T-helper 17 cell (primary cell): Measurements from ENCODE around the gene SUSD3. TPM values are rescaled to one million over a fixed set of nuclear protein-coding genes. Genes with fewer than 3 reads are reported as not detected.

Experiments
- ATAC-seq: fragments of 150-1000 bp; cut with Tn5 transposase; 2 replicates; pipeline ENCODE4 v1.10.0; 2021; ENCODE audit warnings: mild to moderate bottlenecking, moderate library complexity
- DNase-seq, 3 donors: peaks; one replicate each; pipeline versions ENCODE4 v3.0.0 to v3.0.0-alpha.2; 2020 to 2021
- H3K9me3 ChIP-seq: one replicate; pipeline ENCODE4 v1.7.0; 2013; ENCODE audit warnings: low read length, mild to moderate bottlenecking; ENCODE audit not compliant: control insufficient read depth, poor library complexity, severe bottlenecking
- H3K27ac Mint-ChIP-seq: one replicate; pipeline ENCODE4 v1.8.0; 2022; ENCODE audit warnings: mild to moderate bottlenecking, moderate library complexity, mixed read lengths
- H3K27me3 Mint-ChIP-seq: one replicate; pipeline ENCODE4 v1.8.0; 2022; ENCODE audit warnings: mixed read lengths
- H3K36me3 Mint-ChIP-seq: one replicate; pipeline ENCODE4 v1.8.0; 2022; ENCODE audit warnings: low read depth, mixed read lengths
- H3K4me1 Mint-ChIP-seq: one replicate; pipeline ENCODE4 v1.8.0; 2022; ENCODE audit warnings: mild to moderate bottlenecking, mixed read lengths
- H3K4me3 Mint-ChIP-seq: one replicate; pipeline ENCODE4 v1.8.0; 2022; ENCODE audit warnings: mild to moderate bottlenecking, moderate library complexity, mixed read lengths
- total RNA-seq, 4 donors: library from RNA in 2 of 4; stranded (reverse) in 2 of 4; gene quantifications; one replicate each; pipeline ENCODE4 v1.2.3 and lab custom pipeline; 2022 to 2026

SUSD3 gene
- total RNA-seq, 2 donors from 2014 or later, result 47.2 to 62.3 TPM

DNA sequence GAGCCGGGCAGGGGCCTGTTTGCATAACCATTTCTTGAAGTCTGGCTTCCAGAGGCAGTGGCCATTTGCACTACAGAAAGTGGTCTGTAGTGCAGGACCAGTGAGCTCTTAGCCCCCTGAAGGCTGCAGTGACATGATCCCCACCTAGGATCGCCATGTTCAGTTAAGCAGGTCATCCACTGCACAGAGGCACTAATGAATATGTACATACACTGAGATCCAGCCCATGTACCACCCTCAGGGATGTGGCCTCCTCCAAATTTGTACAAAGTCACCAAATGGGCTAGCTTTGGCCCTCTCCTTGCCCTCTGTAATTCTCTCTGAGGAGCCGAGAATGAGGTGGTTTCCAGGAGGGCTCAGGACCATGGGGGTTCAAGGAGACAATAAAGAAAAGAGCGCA is 8.3 kb upstream of the SUSD3 start:
- no peaks in the 10 kb centered on the region for H3K27me3 Mint-ChIP-seq
- H3K4me3 Mint-ChIP-seq, result no peak overlapping the region
- H3K36me3 Mint-ChIP-seq, result no peaks in the 10 kb centered on the region
- H3K9me3 ChIP-seq, result no peaks in the 10 kb centered on the region
- H3K4me1 Mint-ChIP-seq, result peaks cover 20% of the 10 kb centered on the region
- H3K27ac Mint-ChIP-seq, result no peak overlapping the region
- ATAC-seq (no peak), DNase-seq (no peak)

DNA sequence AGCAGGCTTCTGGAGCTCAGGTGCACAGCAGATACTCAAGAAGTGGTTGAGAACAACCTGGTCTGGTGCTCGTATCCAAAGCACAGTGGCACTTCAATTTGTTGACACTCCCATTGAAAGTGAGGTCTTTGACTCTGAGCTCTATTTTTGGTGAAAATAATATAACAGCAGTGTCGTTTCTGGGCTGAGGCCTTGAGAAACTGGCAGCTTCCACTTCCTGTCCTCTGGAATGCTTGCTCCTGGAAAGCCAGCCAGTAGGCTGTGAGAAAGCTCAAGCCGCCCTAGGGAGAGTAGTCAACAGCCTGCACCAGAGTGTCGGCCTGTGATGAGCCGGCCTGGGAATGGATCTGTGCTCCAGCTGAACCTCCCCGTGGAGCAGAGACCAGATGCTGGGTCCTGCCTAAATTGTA is 6.8 kb upstream of the SUSD3 start:
- Mint-ChIP-seq H3K4me3 (no peak overlapping the region), H3K36me3 (no peaks in the 10 kb centered on the region), H3K27me3 (no peaks in the 10 kb centered on the region), H3K4me1 (peaks cover 22% of the 10 kb centered on the region), H3K27ac (no peak overlapping the region)
- H3K9me3 ChIP-seq, result no peaks in the 10 kb centered on the region
- ATAC-seq, result no peak
- DNase-seq, result no peak

DNA sequence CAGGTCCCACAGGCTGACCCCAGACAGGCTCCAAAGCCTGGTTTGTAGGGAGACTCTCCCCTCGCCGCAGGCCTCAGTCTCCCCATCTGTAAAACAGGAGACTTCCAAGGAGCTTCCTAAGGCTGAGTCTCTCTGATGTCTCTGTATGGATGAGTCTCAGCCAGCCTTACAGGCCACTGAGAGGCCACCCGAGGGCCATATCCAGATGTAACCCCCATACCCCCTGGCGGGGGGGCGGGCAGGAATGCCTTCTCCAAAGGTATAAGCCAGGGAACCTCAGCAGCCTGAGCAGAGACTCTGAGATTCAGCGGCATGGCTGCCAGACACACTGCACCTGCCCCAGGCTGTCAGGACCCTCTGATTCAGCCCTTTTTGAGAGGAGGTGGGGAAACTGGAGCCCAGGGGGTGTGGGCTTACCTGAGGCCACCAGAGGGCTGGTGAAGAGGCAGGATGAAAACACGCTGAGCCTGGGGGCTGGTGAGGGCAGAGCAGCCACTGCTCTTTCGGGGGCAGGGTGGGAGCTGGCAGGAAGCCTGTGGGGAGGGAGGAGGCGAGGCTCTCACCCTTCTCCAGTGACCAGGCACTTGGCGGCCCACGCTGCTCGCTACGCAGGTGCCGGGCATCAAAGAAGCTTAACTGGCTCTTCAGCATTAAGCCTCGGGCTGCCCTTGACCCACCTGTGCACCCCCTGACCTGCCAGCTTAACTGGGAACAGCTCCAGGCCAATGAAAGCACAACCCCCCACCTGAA is 5.5 kb upstream of the SUSD3 start:
- no peak overlapping the region for H3K4me3 Mint-ChIP-seq
- H3K4me1 Mint-ChIP-seq, result peaks cover 21% of the 10 kb centered on the region
- DNase-seq, result no peak
- no peaks in the 10 kb centered on the region for H3K27me3 Mint-ChIP-seq
- no peaks in the 10 kb centered on the region for H3K36me3 Mint-ChIP-seq
- no peak for ATAC-seq
- H3K9me3 ChIP-seq, result no peaks in the 10 kb centered on the region
- H3K27ac Mint-ChIP-seq, result no peak overlapping the region

DNA sequence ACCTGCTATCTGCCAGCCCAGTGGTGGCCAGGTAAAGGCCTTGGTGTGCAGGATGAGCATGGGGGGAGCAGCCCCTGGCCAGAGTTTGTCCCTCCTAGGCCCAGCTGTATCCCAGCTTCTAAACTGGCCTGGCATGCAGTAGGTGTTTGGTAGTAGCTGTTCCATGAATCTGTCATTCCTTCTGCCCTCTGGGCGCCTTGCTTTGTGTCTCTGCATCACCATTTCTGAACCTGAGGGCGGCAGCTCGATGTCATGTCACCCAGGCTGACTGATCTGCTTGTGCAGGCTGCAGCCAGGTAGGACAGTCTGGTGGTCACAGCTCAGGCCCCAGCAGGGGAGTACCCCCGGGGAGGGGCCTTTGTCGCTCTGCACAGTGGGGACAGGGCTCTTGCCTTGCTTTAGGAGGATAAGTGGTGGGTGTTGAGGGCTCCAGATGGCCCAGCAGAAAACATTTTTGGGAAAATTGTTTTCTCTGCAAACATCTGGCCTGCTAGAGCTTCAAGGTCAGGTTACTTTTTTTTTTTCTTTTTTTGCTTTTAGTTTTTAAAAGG is 4.6 kb upstream of the SUSD3 start:
- no peak for DNase-seq
- no peak for ATAC-seq
- Mint-ChIP-seq H3K4me3 (no peak overlapping the region), H3K36me3 (no peaks in the 10 kb centered on the region), H3K4me1 (peaks cover 17% of the 10 kb centered on the region), H3K27me3 (no peaks in the 10 kb centered on the region), H3K27ac (no peak overlapping the region)
- no peaks in the 10 kb centered on the region for H3K9me3 ChIP-seq

DNA sequence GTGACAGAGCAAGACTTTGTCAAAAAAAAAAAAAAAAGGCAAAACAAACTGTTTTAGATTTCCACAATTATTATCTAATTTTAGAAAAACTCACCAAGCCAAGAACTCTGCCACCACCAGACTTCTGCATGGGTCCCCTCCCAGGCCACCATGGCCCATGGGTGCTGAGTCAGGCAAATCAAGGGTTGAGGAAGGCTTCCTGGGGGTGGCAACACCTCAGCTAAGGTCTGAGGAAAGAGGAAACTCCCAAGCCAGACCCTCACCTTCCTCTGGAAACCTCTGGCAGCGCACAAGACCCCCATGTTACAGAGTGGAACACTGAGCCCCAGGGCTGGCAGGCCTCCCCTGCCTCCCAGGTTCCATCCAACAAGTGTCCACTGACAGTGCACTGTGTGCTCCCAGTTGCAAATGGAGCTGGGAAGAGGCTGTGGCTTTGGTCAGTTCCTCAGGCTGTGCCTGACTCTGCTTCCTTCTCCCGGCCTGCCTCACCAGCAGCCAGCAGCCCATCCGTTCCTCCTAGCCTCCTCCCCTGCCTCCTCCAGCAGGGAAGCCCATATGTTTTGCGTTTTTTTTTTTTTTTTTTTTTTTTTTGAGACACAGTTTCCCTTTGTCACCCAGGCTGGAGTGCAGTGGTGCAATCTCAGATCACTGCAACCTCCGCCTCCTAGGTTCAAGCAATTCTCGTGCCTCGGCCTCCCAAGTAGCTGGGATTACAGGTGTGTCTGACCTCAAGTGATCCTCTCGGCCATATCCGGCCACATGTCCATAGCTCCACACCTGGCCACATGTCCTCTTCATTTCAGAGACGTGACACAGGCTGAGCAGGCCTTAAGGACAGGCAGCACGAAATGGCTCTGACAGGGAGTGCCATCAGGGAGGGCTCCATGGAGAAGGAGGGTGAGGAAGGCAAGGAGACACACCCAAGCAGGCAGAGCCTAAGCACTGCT is 3.5 kb upstream of the SUSD3 start:
- H3K27me3 Mint-ChIP-seq, result no peaks in the 10 kb centered on the region
- peaks cover 22% of the 10 kb centered on the region for H3K4me1 Mint-ChIP-seq
- H3K36me3 Mint-ChIP-seq, result no peaks in the 10 kb centered on the region
- DNase-seq (no peak), ATAC-seq (no peak)
- peak overlapping the region; percentile 37 for H3K27ac Mint-ChIP-seq
- no peak overlapping the region for H3K4me3 Mint-ChIP-seq
- H3K9me3 ChIP-seq, result no peaks in the 10 kb centered on the region

DNA sequence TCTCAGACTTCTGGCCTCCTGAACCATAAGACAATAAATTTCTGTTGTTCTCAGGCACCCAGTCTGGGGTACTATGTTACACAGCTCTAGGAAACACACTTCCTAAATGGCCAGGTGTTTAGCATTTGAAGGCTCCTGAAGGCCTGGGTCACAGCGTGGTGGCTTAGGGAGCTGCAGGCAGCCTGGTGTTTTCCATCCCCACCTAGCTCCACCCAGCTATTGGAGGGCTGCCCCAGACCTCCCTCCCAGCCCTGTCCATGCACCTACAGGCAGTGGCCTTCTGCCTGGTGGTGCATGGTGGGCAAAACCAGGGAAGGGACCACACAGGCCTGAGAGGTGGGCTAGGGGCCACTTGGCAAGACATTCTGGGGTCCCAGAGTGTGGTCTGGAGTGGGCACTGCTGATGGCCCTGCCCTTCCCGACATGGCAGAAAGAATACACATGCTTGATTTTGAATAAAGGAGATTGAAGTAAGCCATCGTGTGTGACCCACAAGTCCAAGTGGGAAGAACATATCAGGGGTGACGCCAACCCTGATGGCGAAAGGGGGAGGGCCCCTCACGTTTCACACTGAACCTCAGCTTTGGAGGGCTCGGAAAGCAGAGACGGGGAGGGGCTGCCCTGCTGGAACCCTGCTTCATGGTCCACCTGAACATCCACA is 1.3 kb upstream of the SUSD3 start:
- no peaks in the 10 kb centered on the region for H3K9me3 ChIP-seq
- no peak for ATAC-seq
- H3K27me3 Mint-ChIP-seq, result no peaks in the 10 kb centered on the region
- H3K36me3 Mint-ChIP-seq, result no peaks in the 10 kb centered on the region
- peaks cover 43% of the 10 kb centered on the region for H3K4me1 Mint-ChIP-seq
- peak overlapping the region; percentile 59 for H3K27ac Mint-ChIP-seq
- DNase-seq, result no peak
- peak overlapping the region; percentile 83 for H3K4me3 Mint-ChIP-seq

DNA sequence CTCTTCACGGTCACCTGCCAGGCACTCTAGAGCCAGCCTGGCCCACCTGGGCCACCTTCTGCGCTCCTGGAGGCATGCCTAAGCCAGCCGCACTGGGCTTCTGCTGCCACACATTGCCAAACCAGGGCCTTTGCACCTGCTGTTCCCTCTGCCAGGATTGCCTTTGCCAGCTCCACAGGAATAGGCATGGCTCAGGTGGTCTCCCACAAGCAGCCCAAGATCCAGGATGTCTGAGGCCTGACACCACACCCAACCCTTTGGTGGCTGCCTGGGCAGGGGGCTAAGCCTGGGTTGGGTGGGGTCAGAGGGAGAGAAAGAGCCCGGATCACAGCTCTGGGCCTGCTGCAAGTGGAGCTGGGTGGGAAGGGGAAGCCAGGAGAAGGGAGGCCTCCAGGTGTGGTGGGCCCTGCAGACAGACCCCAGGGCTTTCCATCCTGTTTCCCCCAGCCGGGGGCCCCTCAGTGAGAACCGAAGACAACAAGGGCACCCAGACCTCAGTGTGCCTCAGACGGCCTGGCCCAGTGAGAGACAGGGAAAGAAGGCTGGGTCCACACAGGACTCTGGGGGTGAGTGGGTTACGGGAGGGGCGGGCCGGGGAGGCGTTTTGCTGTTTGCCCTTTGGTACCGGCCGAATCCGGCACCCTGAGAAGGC is 672 bp upstream of the SUSD3 start:
- H3K9me3 ChIP-seq, result no peaks in the 10 kb centered on the region
- Mint-ChIP-seq H3K36me3 (no peaks in the 10 kb centered on the region), H3K27ac (peak overlapping the region; percentile 59), H3K27me3 (no peaks in the 10 kb centered on the region), H3K4me3 (peak overlapping the region; percentile 83), H3K4me1 (peaks cover 48% of the 10 kb centered on the region)
- ATAC-seq (peak; percentile 25), DNase-seq (no peak)

DNA sequence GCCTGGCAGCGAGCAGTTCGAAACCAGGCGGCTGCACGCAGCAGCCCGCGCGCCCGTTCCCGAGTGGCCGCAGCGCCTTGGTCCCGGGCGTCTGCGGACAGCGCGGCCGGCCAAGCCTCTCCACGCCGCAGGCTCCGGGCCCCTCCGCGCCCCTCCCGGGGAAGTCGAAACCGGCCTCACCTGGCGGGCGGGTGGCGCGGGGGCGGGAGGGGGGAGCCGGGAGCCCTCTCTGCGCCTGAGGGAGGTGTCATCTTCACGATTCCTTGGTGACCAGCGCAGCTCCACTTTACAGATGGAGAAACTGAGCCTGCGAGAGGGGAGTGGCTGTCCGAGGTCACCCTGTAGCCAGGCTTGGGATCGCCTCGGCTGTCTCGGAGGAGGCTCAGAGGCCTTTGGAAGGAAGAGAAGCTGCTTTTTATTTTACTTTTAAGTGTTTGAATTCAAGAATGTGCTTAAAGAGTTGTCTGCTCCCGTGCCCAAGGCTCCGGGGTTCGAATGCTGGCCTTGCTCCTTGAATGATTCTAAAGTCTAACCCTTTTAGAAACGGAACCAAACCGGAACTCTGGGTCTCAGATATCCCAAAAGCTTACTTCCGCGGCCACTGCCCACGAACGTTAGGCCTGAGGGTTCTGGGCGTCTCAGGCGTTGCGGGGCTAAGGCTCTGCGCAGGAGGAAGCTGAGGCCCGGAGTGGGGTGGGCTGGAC is 662 bp downstream of the SUSD3 start:
- H3K27me3 Mint-ChIP-seq, result no peaks in the 10 kb centered on the region
- ATAC-seq (peak; percentile 29), DNase-seq (peak in 2 of 3 donors; percentile 30 to 34)
- peak overlapping the region; percentile 100 for H3K27ac Mint-ChIP-seq
- H3K36me3 Mint-ChIP-seq, result no peaks in the 10 kb centered on the region
- H3K4me3 Mint-ChIP-seq, result peak overlapping the region; percentile 92
- peaks cover 49% of the 10 kb centered on the region for H3K4me1 Mint-ChIP-seq
- H3K9me3 ChIP-seq, result no peaks in the 10 kb centered on the region

DNA sequence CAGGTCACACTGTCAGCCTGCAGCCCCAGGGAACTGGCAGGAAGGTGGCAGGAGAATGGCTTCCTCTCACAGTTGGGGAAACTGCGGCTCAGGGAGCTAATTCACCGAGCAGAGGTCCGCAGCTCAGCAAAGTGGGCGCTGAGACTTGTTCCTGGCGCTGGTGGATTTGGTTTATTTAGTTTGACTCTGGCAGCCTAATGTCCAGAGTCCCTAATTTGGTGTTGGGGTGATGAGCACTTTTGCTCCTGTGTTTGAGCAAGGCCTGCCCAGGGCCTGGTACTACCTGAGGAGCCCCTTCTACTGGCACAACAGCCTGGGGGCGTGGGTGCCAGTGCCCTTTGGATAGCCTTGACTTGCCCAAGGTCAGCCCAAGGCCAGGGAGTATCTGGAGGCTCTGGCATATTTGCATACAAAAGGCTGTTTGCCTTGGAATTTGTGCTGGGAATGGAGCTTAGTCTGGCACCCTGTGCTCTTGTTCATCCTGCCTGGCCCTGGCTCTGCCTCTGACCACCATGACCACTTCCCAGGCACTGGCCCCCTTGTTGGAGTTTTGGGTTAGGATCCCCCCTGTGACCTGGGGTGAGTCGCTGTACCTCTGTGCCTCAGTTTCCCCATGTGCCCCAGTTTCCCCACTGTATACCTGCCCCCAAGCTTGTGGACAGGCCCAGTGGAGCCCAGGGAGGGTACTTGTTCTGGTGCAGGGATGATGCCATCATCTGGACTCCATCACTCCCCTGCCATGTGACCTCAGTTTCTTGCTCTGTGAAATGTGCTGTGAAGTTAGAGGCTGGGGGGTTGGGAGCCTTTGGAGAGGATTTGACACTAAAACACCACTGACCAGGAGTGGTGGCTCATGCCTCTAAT is 1.4 kb downstream of the SUSD3 start:
- no peak for ATAC-seq
- DNase-seq, result no peak
- Mint-ChIP-seq H3K27me3 (no peaks in the 10 kb centered on the region), H3K27ac (peak overlapping the region; percentile 100), H3K4me3 (peak overlapping the region; percentile 92), H3K4me1 (peaks cover 57% of the 10 kb centered on the region), H3K36me3 (no peaks in the 10 kb centered on the region)
- H3K9me3 ChIP-seq, result no peaks in the 10 kb centered on the region

DNA sequence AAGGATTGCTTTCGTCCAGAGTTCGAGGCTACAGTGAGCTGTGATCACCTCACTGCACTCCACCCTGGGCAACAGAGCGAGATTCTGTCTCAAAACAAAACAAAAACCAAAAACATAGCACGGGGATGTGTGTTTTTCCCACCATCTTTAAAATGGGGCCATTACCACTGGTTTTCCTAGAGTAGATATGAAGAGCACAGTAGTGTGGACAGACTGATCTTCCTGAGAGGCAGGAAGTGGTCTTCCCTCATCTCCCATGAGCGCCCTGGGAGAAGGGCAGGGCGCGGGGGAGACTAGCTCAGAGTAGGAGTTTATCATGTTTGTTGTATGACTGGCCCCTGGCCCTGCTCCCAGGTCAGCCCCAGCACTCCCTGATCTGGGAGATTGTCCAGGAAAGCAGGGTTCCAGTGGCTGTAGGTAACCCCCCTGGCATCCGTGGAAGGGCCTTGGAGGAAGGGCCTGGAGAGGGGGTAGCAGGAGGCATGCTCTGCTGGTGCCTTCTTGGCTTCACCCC is 2.3 kb downstream of the SUSD3 start:
- H3K27ac Mint-ChIP-seq, result peak overlapping the region; percentile 100
- DNase-seq, result no peak
- ATAC-seq, result no peak
- H3K36me3 Mint-ChIP-seq, result no peaks in the 10 kb centered on the region
- H3K4me1 Mint-ChIP-seq, result peaks cover 58% of the 10 kb centered on the region
- H3K27me3 Mint-ChIP-seq, result no peaks in the 10 kb centered on the region
- H3K9me3 ChIP-seq, result no peaks in the 10 kb centered on the region
- peak overlapping the region; percentile 92 for H3K4me3 Mint-ChIP-seq

DNA sequence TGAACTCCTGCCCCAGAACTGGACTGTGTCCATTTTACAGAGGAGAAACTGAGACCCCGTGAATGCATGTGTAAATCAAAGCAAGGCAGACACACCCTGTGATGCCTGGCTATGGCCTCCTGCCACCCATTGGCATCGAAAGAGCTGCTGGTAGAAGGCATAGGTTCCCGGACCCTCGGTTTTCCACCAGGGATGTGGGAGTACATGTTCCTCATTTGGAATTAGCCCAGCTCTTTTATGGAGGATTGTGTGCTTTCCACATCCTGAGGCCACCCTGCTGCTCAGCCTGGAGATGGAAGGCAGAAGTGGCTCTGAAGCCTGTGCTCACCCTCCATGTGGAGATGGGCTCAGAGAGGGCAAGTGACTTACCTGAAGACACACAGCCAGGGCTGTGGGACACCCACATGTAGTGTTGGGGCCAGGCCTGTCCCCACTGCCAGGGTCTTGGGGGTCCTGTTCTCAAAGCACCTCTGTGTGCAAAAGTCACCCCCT is 2.8 kb downstream of the SUSD3 start:
- H3K27ac Mint-ChIP-seq, result peak overlapping the region; percentile 100
- H3K4me3 Mint-ChIP-seq, result peak overlapping the region; percentile 92
- H3K27me3 Mint-ChIP-seq, result no peaks in the 10 kb centered on the region
- ATAC-seq (no peak), DNase-seq (no peak)
- H3K36me3 Mint-ChIP-seq, result no peaks in the 10 kb centered on the region
- no peaks in the 10 kb centered on the region for H3K9me3 ChIP-seq
- peaks cover 61% of the 10 kb centered on the region for H3K4me1 Mint-ChIP-seq
